ENCODE measurements around the gene WTIP.
"Not testable (repeated sequence)": the region's sequence is repeated elsewhere in the genome, so short reads cannot be mapped to it uniquely, and the experiment has no call there.

Gene WTIP

GRCh38 chr19:34504273-34504808, 22.8 kb downstream of the WTIP start:
- DNase-seq (ENCODE audit: low spot score), result no peak

- no peak for DNase-seq (ENCODE audit: low spot score)
Observed at GRCh38 chr19:34504809-34505291, 23.3 kb downstream of the WTIP start.

- DNase-seq (ENCODE audit: low spot score), result no peak
Observed at GRCh38 chr19:34505321-34506025, 23.9 kb downstream of the WTIP start.

GRCh38 chr19:34506026-34506370, 24.4 kb downstream of the WTIP start:
- DNase-seq (ENCODE audit: low spot score), result no peak

GRCh38 chr19:34507414-34508067, 26.0 kb downstream of the WTIP start:
- no peak for DNase-seq (ENCODE audit: low spot score)

- no peak for DNase-seq (ENCODE audit: low spot score)
Observed at GRCh38 chr19:34508540-34508939, 27.0 kb downstream of the WTIP start.

GRCh38 chr19:34510904-34511303, 29.3 kb downstream of the WTIP start:
- not testable (repeated sequence) for DNase-seq (ENCODE audit: low spot score)

GRCh38 chr19:34512254-34512822, 30.8 kb downstream of the WTIP start:
- DNase-seq (ENCODE audit: low spot score), result no peak

- DNase-seq (ENCODE audit: low spot score), result no peak
Observed at GRCh38 chr19:34513767-34514166, 32.2 kb downstream of the WTIP start.

GRCh38 chr19:34519602-34520001, 38.0 kb downstream of the WTIP start:
- DNase-seq (ENCODE audit: low spot score), result no peak

- DNase-seq (ENCODE audit: low spot score), result no peak
Observed at GRCh38 chr19:34523408-34523807, 41.9 kb downstream of the WTIP start.

- DNase-seq (ENCODE audit: low spot score), result no peak
Observed at GRCh38 chr19:34525001-34525400, 43.4 kb downstream of the WTIP start.

- DNase-seq (ENCODE audit: low spot score), result no peak
Observed at GRCh38 chr19:34534206-34534605, 52.6 kb downstream of the WTIP start.

- no peak for DNase-seq (ENCODE audit: low spot score)
Observed at GRCh38 chr19:34539396-34539795, 57.8 kb downstream of the WTIP start.

- DNase-seq (ENCODE audit: low spot score), result no peak
Observed at GRCh38 chr19:34540811-34541557, 59.4 kb downstream of the WTIP start.

GRCh38 chr19:34549833-34550232, 68.3 kb downstream of the WTIP start:
- no peak for DNase-seq (ENCODE audit: low spot score)

- DNase-seq (ENCODE audit: low spot score), result no peak
Observed at GRCh38 chr19:34555447-34555846, 73.9 kb downstream of the WTIP start.

- DNase-seq (ENCODE audit: low spot score), result no peak
Observed at GRCh38 chr19:34556488-34556887, 74.9 kb downstream of the WTIP start.

GRCh38 chr19:34559045-34559444, 77.5 kb downstream of the WTIP start:
- DNase-seq (ENCODE audit: low spot score), result no peak

- DNase-seq (ENCODE audit: low spot score), result no peak
Observed at GRCh38 chr19:34560229-34560628, 78.7 kb downstream of the WTIP start.
